Activated CD4-positive, alpha-beta T cell treated with anti-CD3 and anti-CD28 coated beads, Interleukin-2, Interleukin-6, amounts not matched to agents 100 ng/mL and 50 ng/mL, durations not matched to agents 16 hours and 8 hours (primary cell): ENCODE data around the gene MRPS15.

ENCODE experiments used
- DNase-seq: peaks from one replicate; pipeline ENCODE4 v3.0.0-alpha.2; 2020

The MRPS15 gene

DNA sequence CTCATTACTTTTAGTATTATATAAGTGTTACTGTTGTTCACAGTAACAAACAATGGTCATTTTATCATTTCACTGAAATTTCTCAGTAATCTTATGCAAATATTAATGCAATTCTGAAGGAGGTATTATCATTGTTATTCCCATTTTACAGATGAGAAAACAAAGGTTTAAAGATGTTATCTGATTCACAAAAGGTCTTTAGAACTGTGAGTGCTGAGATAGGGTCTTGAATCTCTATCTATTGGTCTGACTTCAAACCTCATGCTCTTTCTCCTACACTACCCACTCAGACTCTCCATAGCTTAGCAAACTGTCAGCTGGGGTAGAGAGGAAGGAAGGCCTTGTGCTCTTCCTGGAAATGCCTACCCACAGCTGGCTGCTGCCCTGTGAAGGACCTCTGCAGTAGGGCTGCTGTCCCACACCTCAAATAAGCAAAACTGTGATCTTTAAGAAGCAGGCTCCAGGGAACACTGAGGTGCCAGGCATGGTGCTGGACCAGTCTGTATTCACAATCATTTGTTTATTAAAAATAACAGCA is 7.7 kb downstream of the MRPS15 start:
- DNase-seq: peak; percentile 32

DNA sequence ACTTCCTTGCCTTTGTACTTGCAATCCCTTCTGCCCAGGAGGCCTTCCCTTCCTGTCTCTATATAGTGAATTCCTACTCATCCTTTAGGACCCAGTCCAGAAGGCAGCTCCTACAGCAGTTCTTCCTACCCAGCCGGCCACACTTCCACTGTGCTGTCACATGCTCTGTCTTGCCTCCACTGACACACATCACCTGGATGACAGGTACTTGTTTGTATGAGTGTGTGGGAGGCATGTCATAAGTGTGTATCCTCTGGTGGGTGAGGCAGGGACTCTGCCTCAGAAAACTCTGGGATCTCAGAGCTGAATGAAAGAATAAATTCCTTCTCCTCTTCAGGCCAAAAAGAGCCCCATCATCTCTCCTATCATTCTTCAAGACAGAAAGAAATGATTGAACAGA is 8.8 kb downstream of the MRPS15 start:
- DNase-seq: no peak

DNA sequence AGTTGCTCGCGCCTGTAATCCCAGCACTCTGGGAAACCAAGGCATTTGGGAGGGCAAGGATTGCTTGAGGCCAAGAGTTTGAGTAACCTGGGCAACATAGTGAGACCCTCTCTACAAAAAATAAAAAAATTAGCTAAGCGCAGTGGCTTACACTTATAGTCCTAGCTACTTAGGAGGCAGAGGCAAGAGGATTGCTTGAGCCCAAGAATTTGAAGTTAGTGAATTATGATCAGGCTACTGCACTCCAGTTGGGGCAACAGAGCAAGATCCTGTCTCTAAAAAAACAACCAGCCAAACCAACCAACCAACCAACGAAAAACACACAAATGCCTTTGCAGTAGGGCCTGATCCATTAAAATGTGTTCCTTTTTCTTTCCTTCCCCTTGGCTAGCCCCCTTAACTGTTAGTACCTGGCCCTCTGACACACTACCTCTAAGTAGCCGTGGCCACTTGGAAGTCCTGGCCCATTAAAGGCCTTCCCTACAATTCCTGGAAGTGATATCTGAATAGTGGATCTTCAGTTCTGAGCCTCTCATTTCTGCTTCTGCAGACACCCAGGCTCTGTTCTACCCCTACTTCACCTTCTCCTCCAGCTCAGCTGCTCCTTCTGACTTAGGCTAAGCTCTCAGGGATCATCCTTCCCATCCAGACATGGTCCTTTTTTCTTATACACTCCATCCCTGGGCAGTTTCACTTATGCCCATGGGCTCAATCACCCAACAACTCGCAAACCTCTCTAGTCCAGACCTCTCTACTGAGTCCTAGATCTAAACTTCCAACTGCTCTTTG is 10.4 kb downstream of the MRPS15 start:
- no peak for DNase-seq

DNA sequence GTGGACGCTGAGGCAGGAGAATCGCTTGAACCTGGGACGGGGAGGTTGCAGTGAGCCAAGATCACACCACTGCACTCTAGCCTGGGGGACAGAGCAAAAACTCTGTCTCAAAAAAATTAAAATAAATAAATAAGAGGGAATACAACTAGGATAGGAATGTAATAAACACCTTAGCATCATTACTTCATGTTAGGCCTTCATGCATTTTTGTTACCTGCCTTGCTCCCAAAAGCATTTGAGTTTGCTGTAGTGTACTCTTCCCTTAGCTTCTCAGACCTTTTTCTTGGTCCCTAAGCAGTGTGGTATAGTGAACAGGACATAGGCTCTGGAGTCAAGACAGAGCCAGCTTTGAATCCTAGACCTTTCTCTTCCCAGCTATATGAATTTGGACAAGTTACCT is 11.1 kb downstream of the MRPS15 start:
- no peak for DNase-seq

DNA sequence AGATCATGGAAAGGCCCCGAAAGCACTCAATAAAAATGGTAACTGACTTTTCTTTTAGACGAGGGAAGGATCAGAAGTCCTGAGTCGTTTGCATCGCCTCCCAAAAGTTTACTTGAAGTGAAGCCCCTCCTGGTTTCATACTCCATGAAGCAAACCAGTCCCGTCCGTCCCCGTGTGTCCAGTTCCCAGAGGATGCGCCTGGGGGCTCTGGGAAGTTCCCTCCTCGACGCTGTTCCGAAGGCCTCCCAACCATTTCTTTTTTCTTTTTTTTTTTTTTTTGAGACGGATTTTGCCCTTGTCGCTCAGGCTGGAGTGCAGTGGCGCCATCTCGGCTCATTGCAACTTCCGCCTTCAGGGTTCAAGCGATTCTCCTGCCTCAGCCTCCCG is 13.3 kb downstream of the MRPS15 start:
- DNase-seq: no peak

DNA sequence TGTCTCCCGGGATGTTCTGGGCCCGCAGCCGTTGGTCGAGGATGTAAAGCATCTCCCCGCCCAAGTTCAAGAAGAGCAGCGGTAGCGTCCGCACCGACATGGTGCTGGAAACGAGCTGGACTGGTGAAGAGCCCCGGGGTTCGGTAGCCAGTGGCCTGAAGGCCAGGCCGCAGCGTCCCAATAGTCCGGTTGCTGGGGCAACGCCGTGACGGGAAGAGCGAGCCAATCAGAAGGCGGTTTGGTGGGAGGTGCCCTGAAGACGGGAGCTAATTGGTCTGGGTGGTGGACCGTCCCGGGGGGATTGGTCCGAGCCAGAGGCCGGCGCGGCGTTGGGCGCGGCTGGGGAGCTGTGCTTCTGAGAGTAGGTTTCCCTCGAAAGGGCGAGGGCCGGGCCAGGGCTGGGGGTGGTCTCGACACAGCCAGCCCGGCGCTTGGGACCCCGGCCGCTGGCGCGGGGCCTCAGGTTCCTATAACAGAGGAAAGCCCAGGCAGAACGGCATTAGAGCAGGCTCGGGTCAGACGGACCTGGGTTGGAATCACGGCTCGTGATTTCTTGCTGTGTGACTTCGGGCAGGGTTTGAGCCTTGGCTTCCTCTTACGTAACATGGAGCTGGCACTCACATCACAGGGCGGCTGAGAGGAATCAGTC is 13.8 kb downstream of the MRPS15 start, which contains the start of gene OSCP1:
Gene OSCP1 (minus strand): TSS at position 182 of the 649 bp plus-strand sequence. CDS start 82 bp downstream, at position 100.
- DNase-seq: peak; percentile 96

DNA sequence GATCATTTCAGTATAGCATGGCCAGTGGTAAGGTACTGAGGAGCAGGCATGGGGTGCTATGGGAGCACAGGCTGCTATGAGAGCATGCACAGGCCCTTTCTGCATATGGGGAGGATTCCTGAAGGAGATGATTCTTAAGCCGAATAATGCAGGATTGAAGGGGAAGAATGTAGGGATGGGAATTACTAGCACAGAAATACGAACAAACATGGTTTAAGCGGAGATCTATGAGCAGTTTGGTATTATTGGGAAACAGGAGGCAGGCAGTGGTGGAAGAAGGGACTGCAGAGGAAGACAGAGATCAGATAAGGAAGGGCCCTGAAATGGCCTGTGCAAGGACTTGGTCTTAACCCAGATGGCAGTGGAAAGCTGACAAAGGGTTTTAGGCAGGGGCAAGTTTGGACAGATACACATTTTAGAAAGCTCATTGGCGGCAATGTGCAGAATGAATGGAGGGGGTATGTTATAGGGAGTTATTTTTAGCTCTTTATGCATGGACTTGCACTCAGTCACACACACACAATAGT is 15.6 kb downstream of the MRPS15 start:
- no peak for DNase-seq

DNA sequence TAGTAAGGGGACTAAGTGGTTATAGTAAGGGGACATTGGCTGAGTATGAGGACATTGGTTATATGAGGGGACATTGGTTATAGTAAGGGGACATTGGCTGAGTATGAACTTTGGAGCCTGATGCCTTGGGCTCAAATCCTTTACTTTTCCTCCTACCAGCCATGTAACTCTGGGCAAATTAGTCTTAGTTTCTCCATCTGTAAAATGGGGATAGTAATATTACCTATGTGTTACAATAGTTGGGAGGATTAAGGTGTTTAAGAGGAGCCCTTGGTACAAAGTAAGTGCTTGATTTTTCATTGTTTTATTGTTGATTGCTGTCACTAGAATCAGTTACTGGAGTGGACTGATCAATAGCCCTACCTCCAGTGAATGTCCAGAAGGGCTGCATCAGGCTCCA is 16.7 kb downstream of the MRPS15 start:
- DNase-seq: no peak

DNA sequence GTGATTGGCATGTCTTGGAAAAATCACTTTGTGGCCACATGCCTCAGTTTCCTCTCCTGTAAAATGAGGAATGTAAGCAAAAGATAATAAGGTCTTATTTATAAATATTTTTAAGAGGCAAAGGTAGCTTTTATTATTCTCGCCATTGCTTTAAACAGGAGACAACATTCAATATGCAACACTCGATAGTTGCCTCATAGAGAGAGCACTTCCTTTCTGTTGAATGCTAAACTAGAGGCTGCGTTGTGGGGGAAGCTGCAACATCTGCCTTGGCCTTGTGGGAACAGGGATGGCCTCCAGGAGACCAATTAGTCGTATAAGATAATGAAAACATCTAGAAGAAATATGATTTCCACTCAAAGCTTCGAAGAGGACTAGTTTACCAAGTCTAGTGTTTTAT is 17.4 kb downstream of the MRPS15 start:
- DNase-seq: no peak

DNA sequence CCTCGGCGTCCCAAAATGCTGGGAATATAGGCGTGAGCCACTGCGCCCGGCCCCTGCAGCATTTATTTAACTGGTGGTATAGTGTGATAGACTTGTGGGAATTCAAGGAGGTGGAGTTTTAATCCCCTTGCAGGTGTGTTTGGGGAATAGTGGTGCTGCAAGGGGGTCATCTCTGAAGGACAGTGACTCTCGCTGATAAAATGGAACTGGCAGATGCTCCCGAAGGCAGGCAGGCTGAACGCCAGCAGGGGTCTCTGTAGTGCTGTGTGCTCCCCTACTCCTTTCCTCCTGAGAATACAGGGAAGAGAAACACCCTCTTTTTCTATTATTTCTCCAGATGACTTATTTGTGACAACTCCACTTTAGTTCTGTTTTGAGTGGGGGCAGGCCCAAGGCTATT is 17.9 kb downstream of the MRPS15 start:
- DNase-seq: peak; percentile 49

DNA sequence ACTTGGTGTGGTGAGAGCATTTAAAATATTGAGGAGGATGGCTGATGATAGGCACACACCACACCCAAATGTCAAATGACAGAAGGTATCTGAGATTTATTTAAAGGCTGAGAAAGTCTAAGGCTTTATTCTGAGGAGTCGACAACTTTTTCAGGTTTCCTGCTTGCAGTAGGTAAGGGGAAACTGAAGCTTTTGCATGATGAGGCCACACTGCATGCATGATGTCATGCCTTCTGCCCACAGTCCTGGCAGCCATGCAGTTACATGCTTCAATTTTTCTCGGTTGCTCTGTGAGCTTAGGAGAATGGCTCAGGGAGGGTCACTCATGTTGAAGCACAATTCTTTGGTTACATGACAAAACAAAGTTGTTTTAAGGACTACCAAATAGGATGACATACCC is 20.9 kb downstream of the MRPS15 start:
- no peak for DNase-seq

DNA sequence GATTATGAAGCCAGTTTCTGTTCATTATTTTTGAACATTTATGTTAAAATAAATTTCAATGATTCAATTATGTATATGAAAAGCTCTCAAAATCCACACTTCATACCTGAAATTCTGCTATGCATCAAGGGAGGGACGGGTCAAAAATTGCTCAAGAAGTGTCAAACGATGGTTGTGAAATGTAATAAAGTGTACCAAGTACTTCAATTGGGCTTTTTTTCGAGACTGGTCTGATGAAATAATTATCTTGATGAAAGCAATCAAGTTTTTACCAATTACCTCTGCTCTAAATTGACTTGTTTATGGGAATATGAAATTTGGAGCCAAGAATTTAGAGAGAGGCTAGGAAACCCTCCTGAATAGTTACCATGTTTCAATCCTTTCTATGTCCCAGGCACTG is 21.8 kb downstream of the MRPS15 start:
- DNase-seq: no peak

DNA sequence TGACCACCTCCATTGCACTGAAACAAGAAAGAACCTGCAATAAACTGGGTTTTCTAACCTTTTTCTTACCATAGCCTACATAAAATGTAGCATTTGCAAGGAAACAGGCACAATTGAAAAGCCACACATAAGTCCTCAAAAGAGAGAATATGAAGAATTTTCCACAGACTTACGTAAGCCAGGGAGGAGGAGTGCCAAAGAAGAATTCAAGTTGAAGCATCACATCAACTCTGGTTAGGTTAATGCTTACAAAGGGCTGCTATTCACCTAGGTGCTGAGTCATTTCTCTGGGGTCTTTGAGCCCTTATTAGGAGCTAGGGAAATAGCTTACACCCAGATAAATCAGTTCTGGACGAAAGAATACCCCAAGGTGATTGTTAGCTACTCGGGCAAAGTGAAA is 23.5 kb downstream of the MRPS15 start:
- no peak for DNase-seq

DNA sequence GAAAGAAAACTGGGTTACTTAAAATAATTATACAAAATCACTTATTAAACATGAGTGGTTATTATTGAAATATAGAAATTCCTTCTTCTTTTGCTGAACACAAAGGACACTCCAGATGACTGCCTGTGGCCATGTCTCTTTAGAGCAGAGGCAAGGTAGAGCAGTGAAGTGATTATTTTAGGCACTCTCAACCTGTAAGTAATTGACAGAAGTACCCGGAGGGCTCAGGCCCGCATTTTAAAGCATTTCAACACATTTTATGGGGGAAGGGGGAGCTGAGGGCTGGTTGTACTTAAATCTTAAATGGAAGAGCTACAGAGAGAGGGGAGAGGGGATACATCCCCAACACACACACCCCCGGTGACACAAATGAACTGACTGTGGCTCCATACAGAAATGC is 24.1 kb downstream of the MRPS15 start:
- DNase-seq: no peak

DNA sequence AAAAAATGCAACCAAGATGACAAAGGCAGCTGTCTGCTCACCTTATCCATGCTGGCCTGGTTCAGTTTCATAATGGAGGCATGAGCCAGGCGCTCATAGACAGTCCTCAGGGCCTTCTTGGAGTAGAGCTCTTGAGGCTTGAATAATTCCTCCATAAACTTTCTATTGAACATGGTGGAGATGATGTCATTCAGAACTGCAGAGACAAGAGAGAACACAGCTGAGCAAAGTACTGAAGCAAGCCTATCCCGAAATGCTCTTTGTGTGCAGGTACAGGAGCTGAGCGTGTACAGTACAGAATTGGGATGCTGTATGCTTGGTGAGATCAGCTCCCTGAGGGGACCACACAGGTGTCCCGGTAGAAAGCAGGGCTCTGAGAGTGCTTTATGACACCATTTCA is 25.5 kb downstream of the MRPS15 start:
- no peak for DNase-seq

DNA sequence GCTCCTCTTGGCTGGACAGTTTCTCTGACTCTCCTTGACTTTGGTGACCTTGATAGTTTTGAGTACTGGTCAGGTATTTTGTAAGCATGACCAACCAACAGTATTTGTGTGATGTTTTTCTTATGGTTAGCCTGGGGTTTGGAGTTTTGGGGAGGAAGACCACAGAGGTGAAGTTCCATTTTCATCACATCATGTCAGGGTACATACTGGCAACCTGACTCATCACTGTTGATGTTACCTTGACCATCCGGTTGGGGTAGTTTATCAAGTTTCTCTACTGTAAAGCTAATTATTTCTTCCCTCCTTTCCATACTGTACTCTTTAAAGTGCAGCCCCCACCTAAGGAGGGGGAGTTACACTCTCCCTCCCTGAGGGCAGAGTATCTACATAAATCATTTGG is 27.4 kb downstream of the MRPS15 start:
- DNase-seq: no peak

DNA sequence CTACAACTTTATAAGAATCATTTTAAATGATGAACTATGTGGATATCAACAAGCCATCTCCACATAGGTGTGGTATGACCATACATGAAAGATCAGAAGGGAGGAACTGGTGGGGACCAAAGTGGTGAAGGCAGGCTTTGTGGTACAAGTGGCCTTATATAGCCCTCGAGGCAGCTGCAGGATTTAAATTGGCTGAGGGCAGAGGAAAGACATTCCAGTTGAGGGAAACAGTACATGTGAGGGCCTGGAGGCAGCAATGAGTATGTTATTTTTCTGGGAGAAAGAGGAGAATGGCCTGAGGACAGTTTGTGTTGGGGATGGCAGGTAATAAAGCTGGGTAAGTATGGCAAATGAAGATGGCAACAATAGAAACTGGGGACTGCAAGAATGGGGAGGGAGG is 31.1 kb downstream of the MRPS15 start:
- DNase-seq: no peak

DNA sequence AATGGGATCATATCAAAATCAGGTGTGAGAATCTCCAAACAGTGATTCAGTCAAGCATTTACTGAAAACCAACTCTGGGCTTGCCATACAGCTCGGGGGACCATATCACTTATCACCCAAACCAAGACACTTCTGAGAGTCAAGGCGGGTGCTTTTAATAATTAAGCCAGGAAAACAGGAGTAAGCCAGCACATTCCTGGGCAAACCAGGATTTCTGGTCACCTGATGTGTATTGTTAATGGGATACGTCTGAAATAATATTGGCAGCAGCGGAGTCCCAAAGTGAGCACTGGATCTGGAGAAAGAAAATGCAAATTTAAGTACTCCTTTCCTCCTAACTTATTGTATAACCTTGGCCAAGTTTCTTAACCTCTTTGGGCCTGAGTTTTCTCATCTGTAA is 31.6 kb downstream of the MRPS15 start:
- no peak for DNase-seq

DNA sequence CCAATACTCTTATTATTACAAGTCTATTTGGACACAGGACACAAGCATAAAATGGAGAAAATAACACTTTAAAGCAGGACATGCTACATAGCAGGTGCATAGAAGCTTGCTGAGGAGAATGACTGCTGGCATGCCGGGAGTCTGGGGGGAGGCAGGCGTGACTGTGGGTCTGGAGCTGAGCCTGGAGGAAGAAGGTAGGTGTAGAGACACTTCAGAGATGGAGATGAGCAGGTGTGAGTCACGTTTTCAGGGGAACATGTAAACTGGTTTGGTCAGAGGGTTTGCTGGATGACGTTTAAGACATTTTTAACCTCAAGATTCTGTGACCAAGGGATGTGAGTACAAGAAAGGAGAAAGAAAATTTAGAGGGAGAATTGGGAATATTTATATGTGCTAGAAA is 38.4 kb downstream of the MRPS15 start:
- no peak for DNase-seq

DNA sequence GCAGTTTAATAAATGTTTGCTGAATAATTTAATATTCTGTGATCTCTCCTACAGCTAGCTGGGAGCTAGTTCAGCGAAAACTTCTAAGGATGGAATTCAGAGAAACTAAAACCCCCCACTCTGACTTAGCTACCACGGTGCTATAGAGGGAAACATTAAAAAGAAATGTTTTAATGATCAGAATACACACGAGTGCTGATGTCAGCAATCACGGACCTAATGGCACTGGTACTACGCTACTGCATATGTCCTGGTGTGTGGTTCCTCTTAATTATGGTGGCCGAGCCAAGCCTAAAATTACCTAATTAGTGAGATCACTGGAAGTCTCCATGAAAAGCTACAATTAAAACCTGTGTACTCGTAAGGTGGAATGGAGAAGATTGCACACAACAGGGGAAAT is 42.5 kb downstream of the MRPS15 start:
- DNase-seq: no peak

DNA sequence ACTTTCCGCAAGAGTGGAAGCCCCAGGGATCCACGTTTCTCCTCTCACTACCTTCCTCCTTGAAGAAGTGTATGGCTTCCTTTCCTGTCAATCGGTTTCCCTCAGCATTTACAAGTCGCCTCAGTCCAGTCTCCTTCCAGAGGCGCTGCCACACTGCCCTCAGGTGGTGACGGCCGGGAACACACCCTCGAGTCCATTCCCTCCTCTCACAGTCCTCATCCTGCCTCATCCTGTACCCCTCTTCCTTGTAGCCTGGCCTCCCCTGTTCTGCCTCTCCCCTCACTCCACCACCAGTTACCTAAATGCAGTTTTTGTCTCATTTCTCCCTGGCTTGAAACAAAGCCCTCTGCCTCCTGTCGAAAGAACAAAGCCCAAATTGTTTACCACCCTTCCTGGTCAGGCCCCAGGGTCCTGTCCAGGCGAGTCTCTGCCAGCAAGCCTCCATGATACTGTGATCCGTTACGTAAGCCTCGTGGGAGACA is 43.3 kb downstream of the MRPS15 start:
- peak; percentile 94 for DNase-seq

DNA sequence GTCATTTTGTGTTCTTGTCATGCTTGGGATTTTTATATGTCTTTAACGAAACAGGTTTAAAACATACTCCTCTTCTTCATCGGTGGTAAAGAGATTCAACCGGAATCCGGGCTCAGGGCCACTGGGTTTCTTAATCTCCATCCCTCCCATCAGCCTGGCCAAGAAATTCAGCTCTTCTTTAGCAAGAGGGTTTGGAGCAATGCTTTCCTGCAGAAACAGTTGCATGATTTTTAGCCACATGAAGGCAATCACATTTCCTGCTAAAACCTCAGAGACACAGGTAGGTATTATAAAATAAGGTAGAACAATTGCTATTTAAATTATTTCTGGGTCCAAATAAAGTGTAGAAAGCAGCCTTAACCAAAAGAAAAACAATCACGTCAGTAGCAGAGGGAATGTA is 43.8 kb downstream of the MRPS15 start:
- no peak for DNase-seq

DNA sequence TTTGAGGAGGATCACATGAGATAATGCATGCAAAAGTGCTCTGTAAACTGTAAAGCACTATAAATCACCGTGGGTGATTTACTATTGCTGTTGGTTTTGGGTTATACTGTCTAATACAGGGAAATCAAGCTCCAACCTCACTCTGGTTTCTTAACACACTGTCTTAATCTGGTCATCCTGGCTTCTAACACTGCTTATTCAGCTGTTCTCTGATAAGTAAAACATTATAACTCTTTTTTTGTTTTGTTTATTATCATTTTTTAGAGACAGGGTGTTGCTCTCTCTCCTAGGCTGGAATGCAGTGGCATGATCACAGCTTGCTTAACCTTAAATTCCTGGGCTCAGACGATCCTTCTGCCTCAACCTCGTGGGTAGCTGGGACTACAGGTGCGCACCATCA is 44.6 kb downstream of the MRPS15 start:
- DNase-seq: no peak

DNA sequence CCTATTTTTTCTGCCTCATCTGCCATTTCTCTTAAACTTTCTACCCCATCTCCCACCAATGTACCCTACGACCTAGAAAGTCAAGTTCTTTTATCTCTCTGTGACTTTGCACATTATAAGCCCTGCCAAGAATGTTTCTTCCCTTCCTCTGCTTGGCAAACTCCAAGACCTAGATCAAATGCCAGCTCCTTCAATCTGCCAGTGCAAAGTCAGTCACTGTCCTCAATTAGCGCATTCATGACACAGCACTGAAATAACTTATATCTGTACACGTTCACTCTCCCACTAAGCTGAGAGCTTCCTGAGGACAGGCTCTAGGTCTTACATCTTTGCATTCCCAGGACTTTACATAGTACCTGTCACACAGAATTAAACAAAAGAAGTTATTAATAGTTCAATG is 45.0 kb downstream of the MRPS15 start:
- DNase-seq: no peak
